ENCODE data around the gene RAB11FIP4.
"Not testable (repeated sequence)": the region's sequence is repeated elsewhere in the genome, so short reads cannot be mapped to it uniquely, and the experiment has no call there.

The RAB11FIP4 gene

GRCh38 chr17:31442276-31442675 lies 50.8 kb downstream of the RAB11FIP4 start:
- Histone ChIP-seq H3K36me3 (ENCODE audit: control insufficient read depth, low read length) (no peaks in the 10 kb centered on the region), H3K4me3 (ENCODE audit: low read length) (no peak overlapping the region), H3K4me1 (ENCODE audit: control insufficient read depth, low read length) (no peaks in the 10 kb centered on the region), H3K9me2 (replicated peaks; ENCODE audit: control insufficient read depth, low read length) (no peaks in the 10 kb centered on the region), H3K27ac (ENCODE audit: low read depth, low read length) (no peak overlapping the region), H3K9me3 (ENCODE audit: control insufficient read depth, insufficient read depth, low read length) (no peaks in the 10 kb centered on the region), H3F3A (ENCODE audit: control insufficient read depth, insufficient read depth) (no peaks in the 10 kb centered on the region), H4K20me1 (ENCODE audit: control insufficient read depth, insufficient read depth, low read depth, low read length) (no peaks in the 10 kb centered on the region), H3K79me2 (ENCODE audit: control insufficient read depth, low read length) (no peaks in the 10 kb centered on the region), H3K4me2 (ENCODE audit: low read length) (no peak overlapping the region), H3K27me3 (ENCODE audit: control insufficient read depth, low read length) (no peaks in the 10 kb centered on the region)
- TF ChIP-seq EZH2phosphoT487 (IDR thresholded peaks at IDR 0.05; ENCODE audit: borderline replicate concordance, low read length): no peak
- TF ChIP-seq, protein P1, sequence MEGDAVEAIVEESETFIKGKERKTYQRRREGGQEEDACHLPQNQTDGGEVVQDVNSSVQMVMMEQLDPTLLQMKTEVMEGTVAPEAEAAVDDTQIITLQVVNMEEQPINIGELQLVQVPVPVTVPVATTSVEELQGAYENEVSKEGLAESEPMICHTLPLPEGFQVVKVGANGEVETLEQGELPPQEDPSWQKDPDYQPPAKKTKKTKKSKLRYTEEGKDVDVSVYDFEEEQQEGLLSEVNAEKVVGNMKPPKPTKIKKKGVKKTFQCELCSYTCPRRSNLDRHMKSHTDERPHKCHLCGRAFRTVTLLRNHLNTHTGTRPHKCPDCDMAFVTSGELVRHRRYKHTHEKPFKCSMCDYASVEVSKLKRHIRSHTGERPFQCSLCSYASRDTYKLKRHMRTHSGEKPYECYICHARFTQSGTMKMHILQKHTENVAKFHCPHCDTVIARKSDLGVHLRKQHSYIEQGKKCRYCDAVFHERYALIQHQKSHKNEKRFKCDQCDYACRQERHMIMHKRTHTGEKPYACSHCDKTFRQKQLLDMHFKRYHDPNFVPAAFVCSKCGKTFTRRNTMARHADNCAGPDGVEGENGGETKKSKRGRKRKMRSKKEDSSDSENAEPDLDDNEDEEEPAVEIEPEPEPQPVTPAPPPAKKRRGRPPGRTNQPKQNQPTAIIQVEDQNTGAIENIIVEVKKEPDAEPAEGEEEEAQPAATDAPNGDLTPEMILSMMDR (IDR thresholded peaks at IDR 0.05; ENCODE audit: low read depth, low read length, poor library complexity, severe bottlenecking): no peak

- H4K20me1 ChIP-seq (ENCODE audit: control insufficient read depth, insufficient read depth, low read depth, low read length); H3K27me3 ChIP-seq (ENCODE audit: control insufficient read depth, low read length); H3K27ac ChIP-seq (ENCODE audit: low read depth, low read length); H3K36me3 ChIP-seq (ENCODE audit: control insufficient read depth, low read length); H3K9me3 ChIP-seq (ENCODE audit: control insufficient read depth, insufficient read depth, low read length); H3K4me1 ChIP-seq (ENCODE audit: control insufficient read depth, low read length); H3K9me2 ChIP-seq (replicated peaks; ENCODE audit: control insufficient read depth, low read length); H3K4me3 ChIP-seq (ENCODE audit: low read length); H3K79me2 ChIP-seq (ENCODE audit: control insufficient read depth, low read length); H3F3A ChIP-seq (ENCODE audit: control insufficient read depth, insufficient read depth); H3K4me2 ChIP-seq (ENCODE audit: low read length): not testable (repeated sequence)
Measured at GRCh38 chr17:31442856-31443255, 51.4 kb downstream of the RAB11FIP4 start.

GRCh38 chr17:31443386-31443785 lies 51.9 kb downstream of the RAB11FIP4 start:
- H3K4me2 ChIP-seq (ENCODE audit: low read length): no peak overlapping the region
- no peaks in the 10 kb centered on the region for H3K27me3 ChIP-seq (ENCODE audit: control insufficient read depth, low read length)
- H3K4me3 ChIP-seq (ENCODE audit: low read length): no peak overlapping the region
- H3K4me1 ChIP-seq (ENCODE audit: control insufficient read depth, low read length): no peaks in the 10 kb centered on the region
- H3K36me3 ChIP-seq (ENCODE audit: control insufficient read depth, low read length): no peaks in the 10 kb centered on the region
- no peaks in the 10 kb centered on the region for H4K20me1 ChIP-seq (ENCODE audit: control insufficient read depth, insufficient read depth, low read depth, low read length)
- no peaks in the 10 kb centered on the region for H3K9me3 ChIP-seq (ENCODE audit: control insufficient read depth, insufficient read depth, low read length)
- H3K27ac ChIP-seq (ENCODE audit: low read depth, low read length): no peak overlapping the region
- H3K79me2 ChIP-seq (ENCODE audit: control insufficient read depth, low read length): no peaks in the 10 kb centered on the region
- TF ChIP-seq, protein P1 (IDR thresholded peaks at IDR 0.05; ENCODE audit: low read depth, low read length, poor library complexity, severe bottlenecking): no peak
- no peak for TF ChIP-seq EZH2phosphoT487 (IDR thresholded peaks at IDR 0.05; ENCODE audit: borderline replicate concordance, low read length)
- no peaks in the 10 kb centered on the region for H3F3A ChIP-seq (ENCODE audit: control insufficient read depth, insufficient read depth)
- no peaks in the 10 kb centered on the region for H3K9me2 ChIP-seq (replicated peaks; ENCODE audit: control insufficient read depth, low read length)

DNA sequence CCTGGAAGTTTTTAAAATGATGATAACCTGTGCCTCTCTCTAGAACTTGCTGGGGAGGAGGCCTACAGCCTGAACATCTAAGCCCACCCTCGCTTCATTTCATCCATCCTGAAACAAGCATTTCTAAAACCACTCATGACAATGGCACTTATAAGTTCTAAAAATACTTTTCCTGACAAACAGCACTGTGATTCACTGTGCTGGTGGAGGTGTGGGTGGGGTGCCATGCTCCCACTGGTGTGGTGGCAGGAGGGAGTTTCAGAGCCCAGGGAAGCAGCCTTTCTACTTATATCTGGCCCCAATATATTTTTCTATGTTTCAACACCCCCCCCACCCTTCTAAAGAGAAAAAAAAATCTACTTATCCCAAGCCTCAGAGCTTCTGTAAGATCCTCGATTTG lies 52.6 kb downstream of the RAB11FIP4 start:
- Histone ChIP-seq H3K79me2 (ENCODE audit: control insufficient read depth, low read length) (no peaks in the 10 kb centered on the region), H3K36me3 (ENCODE audit: control insufficient read depth, low read length) (no peaks in the 10 kb centered on the region), H3K4me3 (ENCODE audit: low read length) (no peak overlapping the region), H4K20me1 (ENCODE audit: control insufficient read depth, insufficient read depth, low read depth, low read length) (no peaks in the 10 kb centered on the region), H3K4me2 (ENCODE audit: low read length) (no peak overlapping the region), H3K9me2 (replicated peaks; ENCODE audit: control insufficient read depth, low read length) (no peaks in the 10 kb centered on the region), H3F3A (ENCODE audit: control insufficient read depth, insufficient read depth) (no peaks in the 10 kb centered on the region), H3K4me1 (ENCODE audit: control insufficient read depth, low read length) (no peaks in the 10 kb centered on the region), H3K9me3 (ENCODE audit: control insufficient read depth, insufficient read depth, low read length) (no peaks in the 10 kb centered on the region), H3K27ac (ENCODE audit: low read depth, low read length) (no peak overlapping the region), H3K27me3 (ENCODE audit: control insufficient read depth, low read length) (no peaks in the 10 kb centered on the region)
- no peak for TF ChIP-seq EZH2phosphoT487 (IDR thresholded peaks at IDR 0.05; ENCODE audit: borderline replicate concordance, low read length)
- TF ChIP-seq, protein P1 (IDR thresholded peaks at IDR 0.05; ENCODE audit: low read depth, low read length, poor library complexity, severe bottlenecking): no peak
